Measurements from ENCODE around the gene TMEM187. TPM values are rescaled to one million over a fixed set of nuclear protein-coding genes. Genes with fewer than 3 reads are reported as not detected.

Gene TMEM187
- total and polyA plus RNA-seq, 2 donors (not counting 1 experiment from before 2014, with no cell fraction given) = 5.5 to 6.4 TPM

GRCh38 chrX:153959649-153960048 is 12.9 kb upstream of the TMEM187 start:
- CTCF ChIA-PET = interaction anchor here (1.0 kb wide), 1 partner anchor 253 kb away, joined by 3 read pairs; no protein-coding TSS in a partner anchor
- Mint-ChIP-seq H3K4me1 (no peaks in the 10 kb centered on the region), H3K27me3 (no peaks in the 10 kb centered on the region), H3K9me3 (ENCODE audit: insufficient read depth) (no peaks in the 10 kb centered on the region), H3K4me3 (no peak overlapping the region), H3K27ac (no peak overlapping the region)
- Histone ChIP-seq H3K36me3 (replicated peaks in 1 of 2; ENCODE audit: control extremely low read depth in 1 of 2, control insufficient read depth in 1 of 2, extremely low read depth in 1 of 2, insufficient read depth in 2 of 2, low read length in 1 of 2) (peaks cover 0 to 69% of the 10 kb centered on the region in 2 experiments), H3K4me2 (replicated peaks; ENCODE audit: low read depth, low read length, poor library complexity, severe bottlenecking) (no peak overlapping the region), H3K4me1 (ENCODE audit: control insufficient read depth in 2 of 2, insufficient read depth in 2 of 2, low read length in 2 of 2) (peaks cover 0 to under 1% of the 10 kb centered on the region in 2 donors), H3K79me2 (ENCODE audit: control insufficient read depth, insufficient read depth, low read length) (peaks cover 44% of the 10 kb centered on the region), H3K27me3 (replicated peaks in 1 of 4; ENCODE audit: control extremely low read depth in 1 of 4, control insufficient read depth in 3 of 4, insufficient read depth in 4 of 4, low read length in 3 of 4) (no peaks in the 10 kb centered on the region), H4K20me1 (ENCODE audit: control insufficient read depth, insufficient read depth, low read length, poor library complexity, severe bottlenecking) (peaks cover 29% of the 10 kb centered on the region), H2AFZ (ENCODE audit: insufficient read depth, low read depth, low read length, poor library complexity, severe bottlenecking) (no peak overlapping the region), H3K9me3 (ENCODE audit: control extremely low read depth in 1 of 3, control insufficient read depth in 2 of 3, insufficient read depth in 1 of 3, low read length in 2 of 3) (no peaks in the 10 kb centered on the region), H3K27ac (ENCODE audit: low read length in 2 of 2) (no peak overlapping the region), H3K4me3 (ENCODE audit: control extremely low read depth in 1 of 5, extremely low read depth in 1 of 5, insufficient read depth in 1 of 5, low read depth in 2 of 5, low read length in 4 of 5) (no peak overlapping the region), H3K9ac (ENCODE audit: low read length) (no peak overlapping the region)
- ATAC-seq (ENCODE audit: low read depth) (no peak), DNase-seq (no peak)
- WGBS (ENCODE audit: insufficient coverage) = 95% methylated on average over 7 of the region's 15 CpGs
- intact Hi-C loops (cut with micrococcal nuclease) = loop anchor here (10.0 kb wide), 1 partner anchor 1015 kb away; no protein-coding TSS in a partner anchor
- POLR2A ChIA-PET = no interaction called here
- TF ChIP-seq CTCF (IDR thresholded peaks at IDR 0.05) = no peak
- no peak for TF ChIP-seq EZH2 (IDR thresholded peaks at IDR 0.05; ENCODE audit: borderline replicate concordance, insufficient read depth, low read depth, low read length, poor library complexity, severe bottlenecking)

- Histone ChIP-seq H3K4me2 (replicated peaks; ENCODE audit: low read depth, low read length, poor library complexity, severe bottlenecking) (no peak overlapping the region), H3K4me3 (ENCODE audit: control extremely low read depth in 1 of 5, extremely low read depth in 1 of 5, insufficient read depth in 1 of 5, low read depth in 2 of 5, low read length in 4 of 5) (no peak overlapping the region), H3K9ac (ENCODE audit: low read length) (no peak overlapping the region), H3K27me3 (replicated peaks in 1 of 4; ENCODE audit: control extremely low read depth in 1 of 4, control insufficient read depth in 3 of 4, insufficient read depth in 4 of 4, low read length in 3 of 4) (no peaks in the 10 kb centered on the region), H3K27ac (ENCODE audit: low read length in 2 of 2) (no peak overlapping the region), H4K20me1 (ENCODE audit: control insufficient read depth, insufficient read depth, low read length, poor library complexity, severe bottlenecking) (peaks cover 33% of the 10 kb centered on the region), H3K36me3 (replicated peaks in 1 of 2; ENCODE audit: control extremely low read depth in 1 of 2, control insufficient read depth in 1 of 2, extremely low read depth in 1 of 2, insufficient read depth in 2 of 2, low read length in 1 of 2) (peaks cover 0 to 67% of the 10 kb centered on the region in 2 experiments), H3K79me2 (ENCODE audit: control insufficient read depth, insufficient read depth, low read length) (peaks cover 49% of the 10 kb centered on the region), H3K9me3 (ENCODE audit: control extremely low read depth in 1 of 3, control insufficient read depth in 2 of 3, insufficient read depth in 1 of 3, low read length in 2 of 3) (no peaks in the 10 kb centered on the region), H3K4me1 (ENCODE audit: control insufficient read depth in 2 of 2, insufficient read depth in 2 of 2, low read length in 2 of 2) (peaks cover 0 to 5% of the 10 kb centered on the region in 2 donors), H2AFZ (ENCODE audit: insufficient read depth, low read depth, low read length, poor library complexity, severe bottlenecking) (no peak overlapping the region)
- intact Hi-C loops (cut with micrococcal nuclease) = loop anchor here (10.0 kb wide), 1 partner anchor 1015 kb away; no protein-coding TSS in a partner anchor
- ChIA-PET CTCF (interaction anchor here (1.0 kb wide), 1 partner anchor 254 kb away, joined by 3 read pairs; no protein-coding TSS in a partner anchor), POLR2A (no interaction called here)
- H3K4me3 Mint-ChIP-seq = no peak overlapping the region
- H3K27ac Mint-ChIP-seq = no peak overlapping the region
- H3K4me1 Mint-ChIP-seq = no peaks in the 10 kb centered on the region
- no peak for TF ChIP-seq CTCF (IDR thresholded peaks at IDR 0.05)
- TF ChIP-seq EZH2 (IDR thresholded peaks at IDR 0.05; ENCODE audit: borderline replicate concordance, insufficient read depth, low read depth, low read length, poor library complexity, severe bottlenecking) = no peak
- no peak for DNase-seq
- H3K27me3 Mint-ChIP-seq = no peaks in the 10 kb centered on the region
- WGBS (ENCODE audit: insufficient coverage) = 100% methylated on average over 6 of the region's 16 CpGs
- no peaks in the 10 kb centered on the region for H3K9me3 Mint-ChIP-seq (ENCODE audit: insufficient read depth)
- no peak for ATAC-seq (ENCODE audit: low read depth)
Measured at GRCh38 chrX:153960077-153960476, 12.5 kb upstream of the TMEM187 start.
